Bronchial epithelial cell (primary cell): Measurements from ENCODE around the gene EBLN2. TPM values are rescaled to one million over a fixed set of nuclear protein-coding genes. Genes with fewer than 3 reads are reported as not detected.
"Not testable (repeated sequence)": the region's sequence is repeated elsewhere in the genome, so short reads cannot be mapped to it uniquely, and the experiment has no call there.

ENCODE experiments used
- DNase-seq: peaks from one replicate; pipeline ENCODE4 v3.0.0-alpha.2; 2010; ENCODE audit warnings: low read depth
- FAIRE-seq: peaks from 2 replicates; lab custom pipeline; 2011; peaks lifted over from hg19 to GRCh38; lab: Jason Lieb, UNC
- H3K27me3 ChIP-seq: 2 replicates; pipeline ENCODE4 v1.5.1; 2011; ENCODE audit warnings: low read length; ENCODE audit not compliant: control insufficient read depth, insufficient read depth
- H3K36me3 ChIP-seq: 2 replicates; pipeline ENCODE4 v1.5.1; 2011; ENCODE audit warnings: low read length; ENCODE audit not compliant: control insufficient read depth, insufficient read depth
- H3K4me3 ChIP-seq: 2 replicates; pipeline ENCODE4 v1.5.1; 2011; ENCODE audit warnings: mild to moderate bottlenecking, low read depth, low read length, control low read depth
- CTCF ChIP-seq: IDR thresholded peaks from 2 replicates; pipeline ENCODE4 v1.5.1; 2011; ENCODE audit warnings: mild to moderate bottlenecking, moderate library complexity, low read length, control low read depth, inconsistent platforms; ENCODE audit not compliant: insufficient read depth, severe bottlenecking
- total RNA-seq: library from RNA; depleted of rRNA; stranded (reverse); fragments of >200 nt; gene quantifications from 2 replicates; pipeline ENCODE4 v1.2.1, GENCODE V29; 2014

The EBLN2 gene
- total RNA-seq, 1 donor from 2014 or later = 5.3 TPM

DNA sequence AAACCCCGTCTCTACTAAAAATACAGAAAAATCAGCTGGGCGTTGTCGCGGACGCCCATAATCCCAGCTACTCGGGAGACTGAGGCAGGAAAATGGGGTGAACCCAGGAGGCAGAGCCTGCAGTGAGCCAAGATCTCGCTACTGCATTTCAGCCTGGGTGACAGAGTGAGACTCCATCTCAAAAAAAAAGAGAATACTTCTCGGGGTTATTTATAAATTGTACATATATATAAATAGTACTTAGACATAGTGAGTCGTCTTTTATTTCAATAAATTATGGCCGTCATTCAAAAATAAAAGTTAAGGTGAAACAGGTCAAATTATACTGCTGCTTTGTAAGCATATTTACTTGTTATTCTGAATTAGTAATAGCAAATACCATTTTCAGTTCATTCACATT, 12.1 kb upstream of the EBLN2 start:
- FAIRE-seq = no peak

GRCh38 chr3:73052857-73053256, 8.6 kb upstream of the EBLN2 start:
- Histone ChIP-seq H3K36me3 (no peaks in the 10 kb centered on the region), H3K27me3 (no peaks in the 10 kb centered on the region), H3K4me3 (no peak overlapping the region)
- DNase-seq (no peak), FAIRE-seq (no peak)
- TF ChIP-seq CTCF = no peak

More for the DNA sequence above, 12.1 kb upstream of the EBLN2 start:
- Histone ChIP-seq H3K36me3 (no peaks in the 10 kb centered on the region), H3K27me3 (no peaks in the 10 kb centered on the region), H3K4me3 (no peak overlapping the region)
- no peak for DNase-seq
- no peak for TF ChIP-seq CTCF

- FAIRE-seq (no peak), DNase-seq (no peak)
- no peak for TF ChIP-seq CTCF
- Histone ChIP-seq H3K4me3 (no peak overlapping the region), H3K27me3 (no peaks in the 10 kb centered on the region), H3K36me3 (no peaks in the 10 kb centered on the region)
Measured at GRCh38 chr3:73055583-73055982, 5.9 kb upstream of the EBLN2 start.

- FAIRE-seq = no peak
- Histone ChIP-seq H3K36me3 (no peaks in the 10 kb centered on the region), H3K27me3 (no peaks in the 10 kb centered on the region), H3K4me3 (no peak overlapping the region)
- peak; percentile 34 for TF ChIP-seq CTCF
- DNase-seq = peak; percentile 65
Measured at GRCh38 chr3:73056014-73056844, 5.2 kb upstream of the EBLN2 start.

DNA sequence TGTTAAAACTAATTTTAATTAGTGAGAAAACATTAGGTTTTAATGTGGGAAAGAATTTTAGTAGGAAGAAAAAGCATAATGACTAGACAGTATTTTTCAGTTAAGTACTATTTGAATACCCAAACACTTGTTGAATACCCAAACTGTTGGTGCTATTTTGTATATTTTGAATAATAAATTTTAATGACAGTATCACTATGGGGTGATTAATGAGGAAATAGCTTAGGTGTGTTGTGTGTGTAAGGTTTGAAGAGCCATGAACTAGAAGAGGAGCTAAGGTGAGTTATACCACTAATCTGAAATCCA, 4.7 kb upstream of the EBLN2 start:
- FAIRE-seq (no peak), DNase-seq (no peak)
- H3K36me3 ChIP-seq = no peaks in the 10 kb centered on the region
- no peaks in the 10 kb centered on the region for H3K27me3 ChIP-seq
- H3K4me3 ChIP-seq = no peak overlapping the region
- no peak for TF ChIP-seq CTCF

- DNase-seq (no peak), FAIRE-seq (no peak)
- no peaks in the 10 kb centered on the region for H3K27me3 ChIP-seq
- peaks cover 6% of the 10 kb centered on the region for H3K36me3 ChIP-seq
- no peak overlapping the region for H3K4me3 ChIP-seq
- TF ChIP-seq CTCF = no peak
Measured at GRCh38 chr3:73060302-73060723, 1.1 kb upstream of the EBLN2 start.

- H3K27me3 ChIP-seq, DNase-seq, H3K4me3 ChIP-seq, H3K36me3 ChIP-seq, FAIRE-seq: not testable (repeated sequence)
Measured at GRCh38 chr3:73066243-73066642, 4.8 kb downstream of the EBLN2 start.
